Naive B cell (primary cell): ENCODE data around the gene SLC6A11. TPM values are rescaled to one million over a fixed set of nuclear protein-coding genes. Genes with fewer than 3 reads are reported as not detected.

ENCODE experiments used
- ATAC-seq, 2 donors: fragments of 150-1000 bp; cut with Tn5 transposase; 2 replicates each; pipeline ENCODE4 v1.10.0; 2021; ENCODE audit warnings: low read depth in 2 of 2, mild to moderate bottlenecking in 2 of 2, moderate library complexity in 2 of 2
- DNase-seq: peaks from one replicate; pipeline ENCODE4 v3.0.0; 2022
- H3K27ac Mint-ChIP-seq, 6 donors: one replicate each; pipeline ENCODE4 v1.8.0; 2020 to 2022; ENCODE audit warnings: mild to moderate bottlenecking in 6 of 6, mixed read lengths in 6 of 6, moderate library complexity in 5 of 6, inconsistent platforms in 2 of 6
- H3K27me3 Mint-ChIP-seq, 3 donors: one replicate each; pipeline ENCODE4 v1.8.0; 2021 to 2022; ENCODE audit warnings: mixed read lengths in 3 of 3, mild to moderate bottlenecking in 1 of 3
- H3K36me3 Mint-ChIP-seq, 2 donors: one replicate each; pipeline ENCODE4 v1.8.0; 2020 to 2022; ENCODE audit warnings: mixed read lengths in 2 of 2, inconsistent platforms in 1 of 2, mild to moderate bottlenecking in 1 of 2
- H3K4me1 Mint-ChIP-seq, 3 donors: one replicate each; pipeline ENCODE4 v1.8.0; 2020 to 2022; ENCODE audit warnings: mixed read lengths in 3 of 3, inconsistent platforms in 1 of 3, mild to moderate bottlenecking in 1 of 3, moderate library complexity in 1 of 3
- H3K4me3 Mint-ChIP-seq, 8 donors: one replicate each; pipeline ENCODE4 v1.8.0; 2020 to 2022; ENCODE audit warnings: mild to moderate bottlenecking in 8 of 8, mixed read lengths in 8 of 8, moderate library complexity in 8 of 8, inconsistent platforms in 2 of 8
- H3K9me3 Mint-ChIP-seq, 7 donors: one replicate each; pipeline ENCODE4 v1.8.0; 2020 to 2022; ENCODE audit warnings: mixed read lengths in 7 of 7, mild to moderate bottlenecking in 5 of 7, inconsistent platforms in 2 of 7, moderate library complexity in 1 of 7
- polyA plus RNA-seq, 6 donors: library from polyadenylated mRNA; unstranded; fragments of 300-500 nt; fragmentation: Illumina TruSeq; gene quantifications; one replicate each; pipeline ENCODE4 v1.2.3, GENCODE V29; 2021; ENCODE audit warnings: low read depth in 6 of 6

SLC6A11 gene
- polyA plus RNA-seq, 6 donors from 2014 or later = not detected

DNA sequence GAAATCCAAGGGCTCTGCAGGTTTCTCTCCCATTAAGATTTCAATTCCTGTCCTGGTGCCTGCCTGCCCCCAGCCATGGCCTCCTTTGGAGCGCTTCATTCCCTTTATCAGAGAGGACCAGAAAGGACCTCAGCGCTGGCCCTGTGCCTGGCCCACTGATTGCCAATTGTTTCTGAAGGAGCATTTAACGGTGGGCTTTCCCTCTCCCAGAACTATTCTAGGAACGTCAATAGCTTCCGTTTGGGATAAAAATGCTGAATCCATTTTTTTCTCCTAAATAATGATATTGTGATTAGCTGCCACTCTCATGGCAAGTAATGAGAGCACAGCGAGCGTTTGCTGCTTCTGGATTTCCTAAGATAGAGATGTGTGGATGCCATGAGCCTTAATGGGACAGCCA is 164.3 kb downstream of the SLC6A11 start:
- H3K36me3 Mint-ChIP-seq = peaks cover 0 to 7% of the 10 kb centered on the region in 2 donors
- no peak overlapping the region for H3K4me3 Mint-ChIP-seq
- H3K9me3 Mint-ChIP-seq = peaks cover 0 to 11% (median 4%) of the 10 kb centered on the region in 7 donors
- H3K27me3 Mint-ChIP-seq = peaks cover 16 to 59% (median 32%) of the 10 kb centered on the region in 3 donors
- no peak overlapping the region for H3K27ac Mint-ChIP-seq
- DNase-seq (no peak), ATAC-seq (no peak)
- peaks cover 0 to 6% (median 0%) of the 10 kb centered on the region in 3 donors for H3K4me1 Mint-ChIP-seq

DNA sequence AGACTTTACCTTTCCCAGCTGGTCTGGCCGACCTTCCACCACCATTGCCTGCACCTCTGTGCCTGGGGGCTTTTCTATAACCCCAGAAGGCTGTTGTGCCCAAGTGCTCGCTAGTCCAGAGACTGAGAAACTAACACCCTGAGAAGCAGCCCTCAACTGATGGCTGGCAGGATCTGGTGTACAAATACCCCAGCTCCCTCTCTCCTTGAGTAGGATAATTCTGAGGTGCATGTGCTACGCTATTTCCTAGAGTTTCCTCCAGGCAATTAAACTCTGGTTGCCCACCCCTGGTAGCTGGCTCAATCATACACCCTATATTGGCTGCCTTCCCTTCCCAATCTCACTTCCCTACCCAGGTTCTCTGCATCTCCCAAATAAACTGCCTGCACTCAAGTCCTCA is 165.0 kb downstream of the SLC6A11 start:
- H3K9me3 Mint-ChIP-seq = peaks cover 0 to 11% (median 2%) of the 10 kb centered on the region in 7 donors
- ATAC-seq (no peak), DNase-seq (no peak)
- no peak overlapping the region for H3K27ac Mint-ChIP-seq
- peaks cover 0 to 6% (median 0%) of the 10 kb centered on the region in 3 donors for H3K4me1 Mint-ChIP-seq
- peaks cover 16 to 59% (median 32%) of the 10 kb centered on the region in 3 donors for H3K27me3 Mint-ChIP-seq
- no peak overlapping the region for H3K4me3 Mint-ChIP-seq
- peaks cover 0 to 7% of the 10 kb centered on the region in 2 donors for H3K36me3 Mint-ChIP-seq

DNA sequence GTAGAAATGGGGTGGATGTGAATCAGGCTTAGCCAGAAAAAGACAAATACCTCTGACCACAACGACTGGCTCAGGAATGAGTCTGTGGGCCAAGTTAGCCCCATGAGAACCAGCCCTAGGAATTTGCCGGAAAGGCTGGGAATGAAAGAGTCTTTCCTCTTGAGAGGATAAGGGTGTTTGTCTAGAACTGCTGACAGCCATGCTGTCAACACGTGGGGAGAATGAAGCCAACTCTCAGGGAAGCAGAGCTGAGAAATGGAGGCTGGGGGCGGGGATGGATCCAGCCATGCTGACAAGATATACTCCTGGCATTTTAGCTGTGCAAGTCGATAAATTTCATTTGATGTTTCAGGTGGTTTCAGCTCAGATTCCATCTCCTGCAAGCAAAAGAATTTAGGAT is 165.9 kb downstream of the SLC6A11 start:
- ATAC-seq = no peak
- DNase-seq = no peak
- H3K4me1 Mint-ChIP-seq = peaks cover 0 to 6% (median 0%) of the 10 kb centered on the region in 3 donors
- peaks cover 0 to 7% of the 10 kb centered on the region in 2 donors for H3K36me3 Mint-ChIP-seq
- peaks cover 12 to 50% (median 32%) of the 10 kb centered on the region in 3 donors for H3K27me3 Mint-ChIP-seq
- H3K27ac Mint-ChIP-seq = peak overlapping the region in 1 of 6 donors; percentile 30
- peaks cover 0 to 5% (median 0%) of the 10 kb centered on the region in 7 donors for H3K9me3 Mint-ChIP-seq
- H3K4me3 Mint-ChIP-seq = no peak overlapping the region

- Mint-ChIP-seq H3K27ac (no peak overlapping the region), H3K27me3 (peaks cover 17 to 50% (median 33%) of the 10 kb centered on the region in 3 donors), H3K4me3 (no peak overlapping the region), H3K36me3 (peaks cover 0 to 7% of the 10 kb centered on the region in 2 donors), H3K9me3 (peaks cover 0 to 5% (median 0%) of the 10 kb centered on the region in 7 donors), H3K4me1 (peaks cover 0 to 6% (median 0%) of the 10 kb centered on the region in 3 donors)
- ATAC-seq = no peak
- DNase-seq = no peak
These were observed 166.8 kb downstream of the SLC6A11 start for GRCh38 chr3:10982782-10983181.

GRCh38 chr3:10983219-10983916 is 167.3 kb downstream of the SLC6A11 start:
- peaks cover 23 to 50% (median 34%) of the 10 kb centered on the region in 3 donors for H3K27me3 Mint-ChIP-seq
- H3K36me3 Mint-ChIP-seq = peaks cover 0 to 7% of the 10 kb centered on the region in 2 donors
- ATAC-seq (no peak), DNase-seq (no peak)
- no peak overlapping the region for H3K4me3 Mint-ChIP-seq
- H3K9me3 Mint-ChIP-seq = peaks cover 0 to 5% (median 0%) of the 10 kb centered on the region in 7 donors
- H3K4me1 Mint-ChIP-seq = peaks cover 0 to 6% (median 0%) of the 10 kb centered on the region in 3 donors
- H3K27ac Mint-ChIP-seq = no peak overlapping the region

- Mint-ChIP-seq H3K27me3 (peaks cover 26 to 49% (median 38%) of the 10 kb centered on the region in 3 donors), H3K27ac (no peak overlapping the region), H3K9me3 (peaks cover 0 to 5% (median 0%) of the 10 kb centered on the region in 7 donors), H3K36me3 (peaks cover 0 to 7% of the 10 kb centered on the region in 2 donors), H3K4me1 (peaks cover 0 to 6% (median 0%) of the 10 kb centered on the region in 3 donors), H3K4me3 (no peak overlapping the region)
- DNase-seq (no peak), ATAC-seq (no peak)
These were observed 168.4 kb downstream of the SLC6A11 start for GRCh38 chr3:10984371-10984896.

GRCh38 chr3:10985181-10985580 is 169.2 kb downstream of the SLC6A11 start:
- H3K4me1 Mint-ChIP-seq = peaks cover 0 to 6% (median 0%) of the 10 kb centered on the region in 3 donors
- peaks cover 33 to 49% (median 43%) of the 10 kb centered on the region in 3 donors for H3K27me3 Mint-ChIP-seq
- DNase-seq (no peak), ATAC-seq (no peak)
- peaks cover 0 to 11% of the 10 kb centered on the region in 2 donors for H3K36me3 Mint-ChIP-seq
- peaks cover 0 to 5% (median 0%) of the 10 kb centered on the region in 7 donors for H3K9me3 Mint-ChIP-seq
- no peak overlapping the region for H3K27ac Mint-ChIP-seq
- H3K4me3 Mint-ChIP-seq = no peak overlapping the region

- H3K9me3 Mint-ChIP-seq = peaks cover 0 to 8% (median 0%) of the 10 kb centered on the region in 7 donors
- ATAC-seq (no peak), DNase-seq (no peak)
- peaks cover 41 to 49% (median 46%) of the 10 kb centered on the region in 3 donors for H3K27me3 Mint-ChIP-seq
- no peak overlapping the region for H3K4me3 Mint-ChIP-seq
- H3K36me3 Mint-ChIP-seq = peaks cover 7 to 16% of the 10 kb centered on the region in 2 donors
- H3K27ac Mint-ChIP-seq = no peak overlapping the region
- peaks cover 0 to 8% (median 5%) of the 10 kb centered on the region in 3 donors for H3K4me1 Mint-ChIP-seq
These were observed 170.6 kb downstream of the SLC6A11 start for GRCh38 chr3:10986592-10986991.

- Mint-ChIP-seq H3K4me1 (peaks cover 7 to 11% (median 10%) of the 10 kb centered on the region in 3 donors), H3K27ac (no peak overlapping the region), H3K9me3 (peaks cover 0 to 8% (median 0%) of the 10 kb centered on the region in 7 donors), H3K36me3 (peaks cover 7 to 25% of the 10 kb centered on the region in 2 donors), H3K27me3 (peaks cover 45 to 57% (median 53%) of the 10 kb centered on the region in 3 donors), H3K4me3 (no peak overlapping the region)
- ATAC-seq (no peak), DNase-seq (no peak)
These were observed 172.1 kb downstream of the SLC6A11 start for GRCh38 chr3:10988001-10988665.

DNA sequence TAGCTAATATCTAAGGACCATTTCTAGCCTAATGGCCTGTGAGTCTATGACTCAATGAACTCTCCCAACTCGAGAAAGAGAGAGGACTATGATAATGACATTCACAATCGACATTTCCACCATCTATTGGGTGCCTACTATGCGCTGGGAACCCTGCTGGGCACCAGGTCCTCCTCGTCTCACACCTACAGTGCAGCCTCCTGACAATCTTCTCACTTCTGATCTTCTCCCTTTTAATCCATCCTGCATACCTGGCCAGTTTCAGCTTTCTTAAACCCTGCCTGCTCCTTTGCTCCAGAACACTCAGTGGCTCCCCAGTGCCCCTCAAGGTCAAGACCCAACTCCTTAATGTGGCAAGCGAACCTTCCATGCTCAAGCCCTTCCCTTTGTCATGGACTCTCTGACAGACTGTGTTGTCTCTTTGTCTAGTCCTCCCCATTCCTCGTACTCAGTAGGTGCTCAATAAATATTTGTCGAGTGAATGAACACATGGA is 173.0 kb downstream of the SLC6A11 start:
- Mint-ChIP-seq H3K4me3 (no peak overlapping the region), H3K9me3 (peaks cover 0 to 8% (median 0%) of the 10 kb centered on the region in 7 donors), H3K27me3 (peaks cover 51 to 63% (median 56%) of the 10 kb centered on the region in 3 donors), H3K27ac (no peak overlapping the region), H3K36me3 (peaks cover 7 to 25% of the 10 kb centered on the region in 2 donors), H3K4me1 (peaks cover 10 to 12% (median 11%) of the 10 kb centered on the region in 3 donors)
- ATAC-seq = no peak
- DNase-seq = no peak

Other genes with a start within 250 kb of the SLC6A11 start
- gene SLC6A1, start 176.5 kb downstream of the SLC6A11 start, polyA plus RNA-seq = not detected